NCI-H2081 (cell line): ENCODE data around the gene CCN5.

Source experiments
- DNase-seq, 2 experiments: peaks; one replicate each; lab custom pipeline; 2025; lab: John Stamatoyannopoulos, UW

Gene CCN5

DNA sequence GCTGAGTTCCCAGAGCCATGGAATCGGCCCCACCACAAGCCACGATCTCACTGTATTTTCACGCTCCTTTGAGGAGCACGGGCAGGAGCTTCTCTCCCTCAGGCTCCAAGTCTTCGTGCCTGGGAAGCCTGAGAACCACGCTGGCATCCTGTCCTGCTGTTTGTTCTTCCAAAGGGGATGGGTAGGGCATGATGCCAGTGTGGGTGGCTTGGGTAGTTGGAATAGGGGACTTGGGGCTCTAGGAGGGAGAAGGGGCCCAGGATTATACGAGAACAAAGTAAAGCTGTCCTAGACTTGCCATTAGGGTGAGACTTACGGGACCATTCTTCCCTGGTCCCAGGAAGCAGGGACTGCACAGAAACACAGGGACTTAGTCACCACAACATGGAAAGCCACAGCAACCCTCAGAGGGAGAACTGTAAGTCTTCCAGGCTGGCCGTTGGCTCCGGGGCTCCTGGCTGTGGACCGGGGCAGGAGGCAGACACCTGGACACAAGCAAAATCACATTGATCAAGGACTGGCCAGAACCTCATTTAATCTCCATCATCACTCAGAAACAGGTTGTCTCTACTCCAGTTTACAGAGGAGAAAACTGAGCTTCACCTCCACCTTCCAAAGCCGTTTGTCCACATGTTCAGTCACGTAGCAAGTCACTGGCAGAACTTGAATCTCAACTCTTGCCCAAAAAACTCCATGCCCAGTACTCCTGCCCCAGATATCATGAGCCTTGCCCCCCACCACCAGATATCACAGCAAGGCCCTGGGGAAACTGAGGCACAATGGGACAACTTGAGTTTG lies 1.3 kb downstream of the CCN5 start:
- no peak for DNase-seq

- no peak for DNase-seq
Observed at GRCh38 chr20:44717986-44718385, 2.8 kb downstream of the CCN5 start.

DNA sequence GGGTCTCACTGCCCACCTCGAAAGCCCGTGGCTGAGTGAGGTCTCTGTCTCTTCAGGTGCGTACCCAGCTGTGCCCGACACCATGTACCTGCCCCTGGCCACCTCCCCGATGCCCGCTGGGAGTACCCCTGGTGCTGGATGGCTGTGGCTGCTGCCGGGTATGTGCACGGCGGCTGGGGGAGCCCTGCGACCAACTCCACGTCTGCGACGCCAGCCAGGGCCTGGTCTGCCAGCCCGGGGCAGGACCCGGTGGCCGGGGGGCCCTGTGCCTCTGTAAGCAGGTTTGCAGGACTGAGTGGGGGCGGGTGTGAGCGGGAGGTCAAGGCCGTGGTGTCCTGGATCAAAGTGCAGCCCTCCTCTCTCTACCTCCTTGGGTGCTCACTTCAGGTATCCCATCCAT lies 4.7 kb downstream of the CCN5 start:
- no peak for DNase-seq

DNA sequence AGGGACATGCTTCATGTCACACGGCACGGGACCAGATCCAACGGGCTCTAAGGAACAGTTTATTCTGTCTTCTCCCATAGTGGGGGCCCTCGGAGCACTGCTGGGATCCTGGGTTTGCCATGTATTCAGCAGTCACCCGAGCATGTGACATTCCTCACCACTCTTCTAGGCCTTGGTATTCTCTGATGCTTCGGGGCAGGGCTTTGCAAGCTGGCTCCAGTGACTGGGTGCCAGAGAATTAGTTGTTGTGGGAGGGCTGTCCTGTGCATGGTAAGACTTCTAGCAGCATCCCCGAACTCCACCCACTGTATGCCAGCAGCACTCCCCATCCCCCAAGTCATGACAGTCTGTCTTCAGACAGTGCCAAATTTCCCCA lies 5.4 kb downstream of the CCN5 start:
- no peak for DNase-seq

- no peak for DNase-seq
Observed at GRCh38 chr20:44720997-44721784, 6.0 kb downstream of the CCN5 start.

GRCh38 chr20:44721785-44722054 lies 6.6 kb downstream of the CCN5 start:
- no peak for DNase-seq

DNA sequence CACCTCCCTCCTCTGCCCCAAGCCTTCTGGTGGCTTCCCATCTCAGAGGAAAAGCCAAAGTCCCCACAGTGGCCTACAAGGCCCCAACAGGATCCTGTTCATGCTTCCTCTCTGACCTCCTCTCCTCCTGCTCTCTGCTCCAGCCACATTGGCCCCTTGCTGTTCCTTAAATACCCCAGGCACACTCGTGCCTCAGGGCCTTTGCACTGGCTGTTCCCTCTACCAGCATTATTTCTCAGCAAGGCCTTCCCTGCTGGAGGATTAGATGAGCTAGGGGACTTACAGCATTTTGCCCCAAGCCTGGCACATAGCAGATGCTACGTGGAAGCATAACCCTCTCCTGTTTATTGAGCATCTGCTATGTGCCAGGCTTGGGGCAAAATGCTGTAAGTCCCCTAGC lies 7.8 kb downstream of the CCN5 start:
- DNase-seq, result no peak

DNA sequence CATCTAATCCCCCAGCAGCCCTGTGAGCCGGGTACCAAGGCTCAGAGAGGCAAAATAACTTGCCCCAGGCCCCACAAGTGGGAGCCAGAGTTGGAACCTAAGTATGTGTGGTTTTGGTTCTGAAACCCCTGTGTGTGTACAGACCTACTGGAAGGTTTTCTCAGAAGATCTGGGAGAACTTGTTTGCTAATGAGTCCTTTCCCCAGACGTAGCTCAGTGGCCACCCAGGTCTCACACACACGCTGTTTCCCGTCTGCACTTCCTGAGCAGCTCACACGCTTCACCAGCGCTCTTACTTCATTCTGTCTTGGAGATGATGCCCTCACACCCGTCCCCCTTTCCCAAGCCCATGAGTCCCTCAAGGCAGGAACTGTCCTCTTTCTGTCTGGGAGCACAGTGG lies 8.2 kb downstream of the CCN5 start:
- no peak for DNase-seq

DNA sequence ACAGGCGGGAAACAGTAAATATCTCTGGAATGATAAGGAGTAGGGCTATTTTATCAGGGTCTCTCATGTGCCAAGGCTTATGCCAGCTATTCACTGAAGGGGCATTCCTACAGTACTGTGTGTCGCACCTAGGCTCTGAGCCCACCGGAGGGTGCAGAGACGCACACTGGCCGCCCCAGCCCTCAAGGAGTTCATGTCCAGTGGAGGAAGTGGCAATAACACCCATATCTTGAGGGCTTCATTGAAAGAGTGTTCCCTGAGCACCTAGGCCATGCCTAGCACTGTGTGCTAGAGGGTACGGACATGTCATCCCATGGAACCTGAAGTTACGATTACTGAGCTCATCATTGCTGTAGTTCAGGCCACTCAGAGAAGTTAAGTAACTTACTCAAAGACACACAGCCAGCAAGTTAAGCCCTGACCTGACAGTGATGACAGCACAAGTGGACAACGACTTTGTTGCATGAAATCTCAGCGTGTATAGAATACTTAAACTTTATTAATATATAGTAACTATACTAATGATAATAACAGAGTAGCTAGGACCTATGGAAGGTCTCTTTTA lies 8.7 kb downstream of the CCN5 start:
- no peak for DNase-seq

GRCh38 chr20:44724423-44725091 lies 9.4 kb downstream of the CCN5 start:
- DNase-seq, result no peak

GRCh38 chr20:44725837-44726236 lies 10.7 kb downstream of the CCN5 start:
- no peak for DNase-seq

DNA sequence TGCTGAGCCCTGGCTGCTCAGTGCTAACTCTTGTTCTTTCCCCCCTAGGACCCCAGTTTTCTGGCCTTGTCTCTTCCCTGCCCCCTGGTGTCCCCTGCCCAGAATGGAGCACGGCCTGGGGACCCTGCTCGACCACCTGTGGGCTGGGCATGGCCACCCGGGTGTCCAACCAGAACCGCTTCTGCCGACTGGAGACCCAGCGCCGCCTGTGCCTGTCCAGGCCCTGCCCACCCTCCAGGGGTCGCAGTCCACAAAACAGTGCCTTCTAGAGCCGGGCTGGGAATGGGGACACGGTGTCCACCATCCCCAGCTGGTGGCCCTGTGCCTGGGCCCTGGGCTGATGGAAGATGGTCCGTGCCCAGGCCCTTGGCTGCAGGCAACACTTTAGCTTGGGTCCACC lies 11.9 kb downstream of the CCN5 start:
- DNase-seq, result no peak

DNA sequence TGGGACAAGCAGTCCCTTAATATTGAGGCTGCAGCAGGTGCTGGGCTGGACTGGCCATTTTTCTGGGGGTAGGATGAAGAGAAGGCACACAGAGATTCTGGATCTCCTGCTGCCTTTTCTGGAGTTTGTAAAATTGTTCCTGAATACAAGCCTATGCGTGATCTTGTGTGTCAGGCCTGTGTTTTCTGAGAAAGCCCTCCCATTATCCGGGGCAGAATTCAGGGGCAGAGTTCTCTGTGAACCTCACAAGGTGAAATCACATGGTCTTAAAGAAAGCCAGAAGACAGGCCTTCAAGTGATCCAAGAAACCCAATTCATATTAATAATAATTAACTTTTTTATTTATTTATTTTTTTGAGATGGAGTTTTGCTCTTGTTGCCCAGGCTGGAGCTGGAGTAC lies 12.5 kb downstream of the CCN5 start:
- DNase-seq, result no peak

DNA sequence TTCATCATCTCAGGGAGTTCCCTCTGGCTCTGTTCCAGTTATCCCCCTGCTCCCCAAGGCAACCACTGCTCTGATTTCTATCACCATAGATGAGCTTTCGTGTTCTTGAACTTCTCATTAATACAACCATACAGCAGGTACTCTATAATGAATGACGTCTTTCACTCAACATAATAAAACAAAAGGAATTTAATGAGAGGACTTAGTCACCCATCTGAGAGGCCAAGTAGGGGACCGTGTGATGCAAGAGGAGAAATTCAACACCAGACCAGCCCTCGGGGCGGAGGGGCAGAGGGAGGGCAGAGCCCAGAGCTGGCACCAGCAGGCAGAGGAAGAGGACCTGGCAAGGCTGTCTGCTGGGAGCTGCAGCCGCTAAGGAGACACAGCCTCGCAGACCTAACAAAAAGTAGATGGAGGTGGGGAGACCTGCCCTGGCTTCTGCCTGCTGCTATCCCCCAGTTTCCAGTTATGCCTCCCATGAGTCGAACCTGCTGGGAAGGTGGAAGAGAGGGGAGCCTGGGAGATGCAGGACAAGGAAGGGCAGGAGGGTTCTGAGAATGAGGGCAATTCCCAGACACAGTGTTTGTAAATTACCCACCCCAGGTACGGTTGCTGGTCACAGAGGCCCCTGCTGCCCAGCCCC lies 13.8 kb downstream of the CCN5 start:
- peak; percentile 52 to 60 for DNase-seq

GRCh38 chr20:44730441-44730840 lies 15.3 kb downstream of the CCN5 start:
- DNase-seq, result no peak

DNA sequence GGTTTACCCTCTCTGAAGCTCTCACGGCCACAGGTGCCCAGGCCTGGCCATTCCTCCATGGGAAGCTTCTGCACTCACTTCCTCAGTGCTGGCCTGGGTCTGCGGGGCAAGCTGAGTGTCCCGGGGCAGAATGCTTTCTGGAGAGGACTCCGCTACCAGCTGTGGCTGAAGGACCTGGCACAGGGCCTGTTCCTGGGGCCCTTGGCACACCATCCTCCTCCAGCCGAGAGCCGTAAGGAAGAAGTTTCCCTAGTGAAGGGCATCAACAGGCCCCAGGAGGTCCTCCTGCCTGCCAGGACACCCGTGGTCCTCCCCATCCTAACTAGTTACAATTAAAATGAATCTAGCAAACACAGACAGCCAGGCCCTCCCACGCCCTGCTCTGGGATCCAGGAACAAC lies 16.5 kb downstream of the CCN5 start:
- peak in 1 of 2 experiments; percentile 31 for DNase-seq

- no peak for DNase-seq
Observed at GRCh38 chr20:44732327-44732726, 17.2 kb downstream of the CCN5 start.

DNA sequence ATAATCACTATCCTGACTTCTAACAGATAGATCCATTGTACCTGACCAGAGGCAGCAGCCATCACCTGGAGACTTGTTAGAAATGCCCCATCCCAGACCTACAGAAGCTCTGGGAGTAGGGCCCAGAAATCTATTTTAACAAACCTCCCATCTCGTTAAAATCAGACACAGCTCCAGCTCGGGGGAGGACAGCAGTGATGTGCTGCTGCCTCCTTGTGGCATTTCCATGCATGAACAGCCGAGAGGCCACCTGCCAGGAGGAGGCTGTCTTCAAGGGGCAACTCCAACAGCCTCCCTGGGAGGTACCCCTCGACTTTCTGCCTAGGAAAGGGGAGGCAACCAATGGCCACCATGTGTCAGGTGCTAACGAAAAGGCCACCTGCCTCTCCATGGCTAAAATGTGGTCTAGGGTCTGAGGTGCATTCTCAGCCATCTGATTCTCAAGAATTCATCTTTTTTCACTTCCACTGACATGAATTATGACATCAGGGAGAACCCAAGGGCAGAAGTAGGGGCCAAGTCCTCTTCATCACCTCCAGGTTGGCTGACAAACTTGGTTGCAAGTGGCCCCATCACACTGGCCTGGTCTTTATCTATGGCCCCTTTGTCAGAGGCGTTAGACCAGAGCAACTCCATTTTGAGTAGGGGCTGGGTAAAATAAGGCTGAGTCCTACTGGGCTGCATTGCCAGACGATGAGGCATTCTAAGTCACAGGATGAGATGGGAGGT lies 18.3 kb downstream of the CCN5 start:
- DNase-seq, result peak; percentile 20 to 43

DNA sequence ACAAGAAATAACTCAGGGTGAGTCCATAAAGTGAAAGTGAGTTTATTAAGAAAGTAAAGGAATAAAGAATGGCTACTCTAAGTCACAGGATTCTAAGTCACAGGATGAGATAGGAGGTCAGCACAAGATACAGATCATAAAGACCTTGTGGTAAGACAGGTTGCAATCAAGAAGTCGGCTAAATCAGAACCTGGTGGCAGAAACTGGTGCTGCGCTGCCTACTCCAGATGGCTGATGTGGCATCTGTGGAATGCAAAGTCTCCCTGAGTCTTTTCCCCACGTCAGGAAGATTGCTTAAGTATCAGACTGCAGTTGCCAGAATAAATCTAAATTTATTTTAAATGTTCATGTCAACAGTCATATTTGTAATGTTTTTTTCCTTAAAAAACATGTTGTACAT lies 19.8 kb downstream of the CCN5 start:
- no peak for DNase-seq

DNA sequence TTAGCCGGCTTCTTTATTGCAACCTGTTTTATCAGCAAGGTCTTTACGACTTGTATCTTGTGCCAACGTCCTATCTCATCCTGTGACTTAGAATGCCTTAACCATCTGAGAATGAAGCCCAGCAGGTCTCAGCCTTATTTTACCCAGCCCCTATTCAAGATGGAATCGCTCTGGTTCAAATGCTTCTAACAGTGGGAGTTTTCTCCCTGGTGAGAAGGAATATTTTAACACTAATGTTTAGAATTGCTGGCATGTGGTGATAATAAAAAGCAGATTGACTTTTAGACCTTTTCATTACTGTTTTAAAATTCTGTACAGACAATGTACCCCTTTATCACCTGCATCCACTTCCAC lies 20.6 kb downstream of the CCN5 start:
- no peak for DNase-seq

GRCh38 chr20:44736170-44737021 lies 21.2 kb downstream of the CCN5 start:
- peak in 1 of 2 experiments; percentile 42 for DNase-seq
